ENCODE data around the gene TFEB.

- TF ChIP-seq POLR2A (IDR thresholded peaks at IDR 0.05; ENCODE audit: low read length), result no peak
- TF ChIP-seq GATA1 (IDR thresholded peaks at IDR 0.05; ENCODE audit: low read depth, low read length), result no peak
Observed at GRCh38 chr6:41646026-41646795, 89.2 kb downstream of the TFEB start.

Data from erythroblast (primary cell).